HG03354 (cell line): Measurements from ENCODE around the gene CREB3L2.
A peak's percentile ranks its signal among the peaks of the same experiment; 100 is the strongest.

Experiments
- ATAC-seq: cut with Tn5 transposase; IDR thresholded peaks from one replicate; pipeline ENCODE4 v1.9.1; 2021; ENCODE audit warnings: mild to moderate bottlenecking; ENCODE audit not compliant: unreplicated experiment, poor library complexity, severe bottlenecking

Gene CREB3L2

GRCh38 chr7:137885678-137886077 is 116.2 kb downstream of the CREB3L2 start:
- ATAC-seq, result no peak

- no peak for ATAC-seq
Measured at GRCh38 chr7:137882806-137883205, 119.1 kb downstream of the CREB3L2 start.

- peak; percentile 84 for ATAC-seq
Measured at GRCh38 chr7:137882261-137882668, 119.6 kb downstream of the CREB3L2 start.

DNA sequence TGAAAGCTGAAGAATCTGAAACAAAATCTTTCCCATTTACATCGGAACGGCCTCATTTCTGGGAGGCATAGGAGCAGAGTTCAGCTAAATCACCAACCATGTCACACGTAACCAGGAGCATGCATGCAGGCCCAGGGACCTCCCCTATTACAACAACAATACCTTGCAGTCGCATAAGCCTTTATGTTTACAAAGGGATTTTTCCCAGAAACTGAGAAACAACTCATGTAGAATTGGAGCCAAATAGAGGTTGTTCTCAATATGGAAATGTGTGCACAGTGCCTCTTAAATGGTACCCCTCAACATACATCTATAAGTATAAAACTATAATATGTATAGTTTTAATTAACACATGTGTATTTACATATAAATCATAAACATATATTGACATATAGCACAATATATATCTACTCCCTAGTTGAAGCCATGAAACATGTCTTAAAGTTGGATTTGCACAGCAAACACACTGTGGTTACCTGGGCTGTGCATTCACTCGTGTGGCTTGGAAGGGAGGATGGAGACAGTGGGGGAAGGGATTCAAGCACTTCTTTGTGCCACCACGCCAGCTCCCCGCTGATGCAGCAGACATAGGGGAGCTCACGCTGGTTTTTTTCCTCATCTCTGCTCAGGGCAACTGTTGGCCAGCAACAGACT is 120.2 kb downstream of the CREB3L2 start:
- peak; percentile 20 for ATAC-seq

DNA sequence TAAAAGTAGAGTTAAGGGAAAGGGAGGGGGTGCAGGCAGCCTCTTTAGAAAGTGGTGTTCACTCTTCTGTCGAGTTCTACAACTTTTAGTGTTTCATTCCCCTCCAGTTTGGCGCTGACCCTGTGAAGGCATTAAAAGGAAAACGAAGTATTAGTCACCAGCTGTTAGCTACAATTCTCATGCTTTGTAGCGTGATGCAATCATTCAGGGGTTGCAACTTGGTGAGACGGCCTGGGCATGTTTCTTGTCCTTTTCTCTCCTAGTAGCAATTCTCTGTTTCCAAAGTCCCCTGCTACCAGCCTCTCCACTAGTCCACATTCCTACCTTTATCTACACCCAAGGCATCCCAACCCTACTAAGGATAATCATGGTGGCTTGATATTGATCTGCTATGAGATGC is 121.5 kb downstream of the CREB3L2 start:
- no peak for ATAC-seq

GRCh38 chr7:137879357-137880158 is 122.3 kb downstream of the CREB3L2 start:
- ATAC-seq, result no peak

DNA sequence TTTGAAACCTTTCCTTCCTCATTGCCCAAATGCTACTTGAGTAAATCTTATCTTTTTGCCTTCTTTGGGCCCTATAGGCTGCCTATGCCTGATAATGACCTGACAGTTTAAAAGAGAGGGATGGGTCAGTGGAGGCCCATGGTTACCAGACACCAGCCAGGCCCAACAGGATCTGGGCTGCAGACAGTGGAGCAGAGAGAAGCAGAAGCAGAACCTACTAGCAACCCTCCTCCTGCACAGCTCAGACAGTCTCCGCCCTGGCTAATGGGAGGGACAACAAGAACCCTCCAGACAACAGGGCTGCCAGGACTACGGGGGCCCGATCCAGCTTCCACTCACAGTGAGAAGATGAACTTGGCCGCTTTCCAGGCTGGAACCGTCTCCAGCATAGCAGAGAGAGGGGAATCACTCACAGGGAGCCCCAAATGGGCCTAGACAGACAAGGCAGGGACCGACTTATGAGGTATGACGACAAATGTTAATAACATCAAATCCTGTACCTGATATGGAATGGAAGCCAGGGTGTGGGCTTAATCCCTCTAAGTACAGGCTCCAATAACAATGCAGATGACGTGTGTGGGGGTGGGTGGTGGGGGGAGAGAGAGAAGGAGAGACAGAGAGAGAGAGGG is 123.4 kb downstream of the CREB3L2 start:
- no peak for ATAC-seq

DNA sequence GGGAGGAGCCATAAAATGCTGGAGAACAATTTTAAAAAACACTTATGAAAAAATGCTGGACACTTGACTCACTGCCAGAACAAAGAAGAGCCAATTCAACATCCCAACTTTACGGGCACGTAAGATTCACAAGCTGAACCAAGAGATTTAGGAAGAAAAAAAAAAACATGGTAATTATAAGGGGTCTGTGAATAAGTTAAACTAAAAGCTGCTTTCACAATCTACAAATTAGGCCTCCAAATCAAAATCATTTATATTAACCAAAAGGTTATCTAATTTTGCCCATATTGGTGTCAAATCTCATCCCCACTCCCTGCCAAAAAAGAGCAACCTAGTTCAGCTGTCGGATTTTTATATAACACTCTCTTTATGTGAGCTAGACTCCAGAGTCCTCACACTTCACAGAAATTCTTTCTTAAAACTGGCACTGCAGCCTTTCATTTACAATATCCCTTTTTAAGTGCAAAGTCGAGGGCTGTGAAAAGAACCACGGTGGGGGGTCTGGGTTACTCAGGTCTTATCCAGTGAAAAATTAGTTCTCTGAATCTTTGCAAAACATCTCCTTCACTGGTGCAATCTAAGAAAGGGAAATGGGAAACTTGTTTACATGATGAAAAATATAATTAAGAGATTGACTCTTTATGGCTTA is 124.7 kb downstream of the CREB3L2 start:
- ATAC-seq, result no peak

- no peak for ATAC-seq
Measured at GRCh38 chr7:137875746-137876145, 126.1 kb downstream of the CREB3L2 start.

GRCh38 chr7:137873979-137874777 is 127.7 kb downstream of the CREB3L2 start:
- ATAC-seq, result no peak

GRCh38 chr7:137873524-137873923 is 128.4 kb downstream of the CREB3L2 start:
- ATAC-seq, result no peak

GRCh38 chr7:137871170-137871915 is 130.5 kb downstream of the CREB3L2 start:
- ATAC-seq, result no peak

GRCh38 chr7:137870684-137871083 is 131.2 kb downstream of the CREB3L2 start:
- no peak for ATAC-seq

DNA sequence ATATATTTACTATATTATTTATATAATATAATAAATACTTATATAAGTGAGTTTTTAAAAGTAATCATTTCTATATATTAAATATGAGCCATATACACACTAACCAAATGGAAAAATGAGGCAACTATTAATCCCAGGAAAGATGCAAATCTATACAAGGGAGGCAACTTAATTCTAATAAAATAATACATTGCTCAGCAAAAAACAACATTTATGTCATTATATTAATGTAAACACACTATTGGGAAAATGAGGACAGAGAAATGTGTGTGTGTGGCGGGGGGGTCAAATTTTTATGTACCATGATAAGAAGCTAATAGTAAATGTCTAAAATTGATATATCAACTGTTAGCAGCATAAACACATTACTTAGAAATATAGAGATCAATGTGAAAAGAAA is 131.8 kb downstream of the CREB3L2 start:
- ATAC-seq, result no peak

- ATAC-seq, result no peak
Measured at GRCh38 chr7:137869260-137869659, 132.6 kb downstream of the CREB3L2 start.

- no peak for ATAC-seq
Measured at GRCh38 chr7:137867289-137867688, 134.6 kb downstream of the CREB3L2 start.

- ATAC-seq, result no peak
Measured at GRCh38 chr7:137865764-137866163, 136.1 kb downstream of the CREB3L2 start.

DNA sequence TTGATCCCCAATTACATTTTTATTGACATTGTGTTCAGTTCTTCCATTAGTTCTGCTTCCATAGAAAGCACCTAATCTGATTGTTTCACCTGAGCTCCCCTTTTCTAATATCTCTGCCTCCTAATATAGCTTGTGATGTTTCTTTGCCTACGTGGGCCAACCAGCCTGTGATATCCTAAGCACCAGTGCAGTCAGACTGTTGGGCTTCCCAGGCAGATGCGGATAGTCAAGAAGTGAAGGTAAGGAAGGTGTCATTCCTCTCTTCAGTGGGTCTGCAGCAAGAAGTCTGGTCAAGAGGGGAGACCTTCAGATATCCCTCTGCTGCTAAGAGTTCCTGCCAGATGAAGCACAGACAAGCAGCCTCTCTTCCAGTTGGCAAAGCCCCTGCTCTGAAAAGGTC is 138.9 kb downstream of the CREB3L2 start:
- ATAC-seq, result no peak

DNA sequence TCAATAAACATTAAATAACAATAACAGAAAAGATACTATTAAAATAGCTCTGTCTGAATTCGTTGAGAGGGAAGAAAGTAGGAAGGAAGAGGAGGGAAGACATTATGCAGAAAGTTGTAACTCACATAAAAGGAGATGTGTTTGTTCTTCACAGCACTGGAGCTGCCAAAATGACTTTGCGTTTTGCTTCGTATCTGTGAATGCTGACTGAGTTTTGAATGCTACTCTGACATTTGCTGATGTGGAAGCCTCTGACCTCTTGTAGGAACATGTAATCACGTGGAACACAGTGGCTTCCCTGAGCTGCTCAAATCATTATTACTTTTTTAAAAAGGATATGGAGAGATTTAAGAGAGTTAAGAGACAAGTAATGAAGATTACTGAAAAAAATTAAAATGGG is 139.5 kb downstream of the CREB3L2 start:
- no peak for ATAC-seq
